Choroid plexus epithelial cell (primary cell): ENCODE data around the gene CBLN3.

Experiments
- DNase-seq: peaks from one replicate; pipeline ENCODE4 v3.0.0-alpha.2; 2010; ENCODE audit warnings: low read depth
- H3K4me3 ChIP-seq: 2 replicates; pipeline ENCODE4 v1.5.1; 2011; ENCODE audit warnings: low read depth, mild to moderate bottlenecking, control low read depth, low read length, moderate library complexity
- TF ChIP-seq, protein P1 (sequence below): conservative IDR thresholded peaks from 2 replicates; pipeline ENCODE4 v1.5.1; 2011; ENCODE audit warnings: low read depth, mild to moderate bottlenecking, control low read depth, inconsistent platforms, low read length, moderate library complexity

The CBLN3 gene

GRCh38 chr14:24415421-24416253, 13.8 kb downstream of the CBLN3 start:
- DNase-seq = no peak
- H3K4me3 ChIP-seq = no peak overlapping the region
- TF ChIP-seq, protein P1, sequence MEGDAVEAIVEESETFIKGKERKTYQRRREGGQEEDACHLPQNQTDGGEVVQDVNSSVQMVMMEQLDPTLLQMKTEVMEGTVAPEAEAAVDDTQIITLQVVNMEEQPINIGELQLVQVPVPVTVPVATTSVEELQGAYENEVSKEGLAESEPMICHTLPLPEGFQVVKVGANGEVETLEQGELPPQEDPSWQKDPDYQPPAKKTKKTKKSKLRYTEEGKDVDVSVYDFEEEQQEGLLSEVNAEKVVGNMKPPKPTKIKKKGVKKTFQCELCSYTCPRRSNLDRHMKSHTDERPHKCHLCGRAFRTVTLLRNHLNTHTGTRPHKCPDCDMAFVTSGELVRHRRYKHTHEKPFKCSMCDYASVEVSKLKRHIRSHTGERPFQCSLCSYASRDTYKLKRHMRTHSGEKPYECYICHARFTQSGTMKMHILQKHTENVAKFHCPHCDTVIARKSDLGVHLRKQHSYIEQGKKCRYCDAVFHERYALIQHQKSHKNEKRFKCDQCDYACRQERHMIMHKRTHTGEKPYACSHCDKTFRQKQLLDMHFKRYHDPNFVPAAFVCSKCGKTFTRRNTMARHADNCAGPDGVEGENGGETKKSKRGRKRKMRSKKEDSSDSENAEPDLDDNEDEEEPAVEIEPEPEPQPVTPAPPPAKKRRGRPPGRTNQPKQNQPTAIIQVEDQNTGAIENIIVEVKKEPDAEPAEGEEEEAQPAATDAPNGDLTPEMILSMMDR = no peak

DNA sequence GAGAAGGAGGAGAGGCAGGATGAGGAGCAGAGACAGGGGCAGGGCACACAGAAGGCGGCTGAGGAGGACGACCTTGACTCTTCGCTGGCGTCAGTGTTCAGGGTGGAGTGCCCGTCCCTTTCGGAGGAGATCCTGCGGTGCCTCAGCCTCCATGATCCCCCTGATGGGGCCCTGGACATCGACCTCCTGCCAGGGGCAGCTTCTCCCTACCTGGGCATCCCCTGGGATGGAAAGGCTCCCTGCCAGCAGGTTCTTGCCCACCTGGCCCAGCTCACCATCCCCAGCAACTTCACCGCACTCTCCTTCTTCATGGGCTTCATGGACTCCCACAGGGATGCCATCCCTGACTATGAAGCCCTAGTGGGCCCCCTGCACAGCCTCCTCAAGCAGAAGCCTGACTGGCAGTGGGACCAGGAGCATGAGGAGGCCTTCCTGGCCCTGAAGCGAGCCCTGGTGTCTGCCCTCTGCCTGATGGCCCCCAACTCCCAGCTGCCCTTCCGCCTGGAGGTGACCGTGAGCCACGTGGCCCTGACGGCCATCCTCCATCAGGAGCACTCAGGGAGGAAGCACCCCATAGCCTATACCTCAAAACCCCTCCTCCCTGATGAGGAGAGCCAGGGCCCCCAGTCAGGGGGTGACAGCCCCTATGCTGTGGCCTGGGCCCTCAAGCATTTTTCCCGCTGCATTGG, 14.6 kb downstream of the CBLN3 start:
- no peak overlapping the region for H3K4me3 ChIP-seq
- TF ChIP-seq, protein P1 = no peak
- DNase-seq = no peak

GRCh38 chr14:24414077-24414476, 15.4 kb downstream of the CBLN3 start:
- no peak for DNase-seq
- no peak overlapping the region for H3K4me3 ChIP-seq
- TF ChIP-seq, protein P1 = no peak

GRCh38 chr14:24411443-24412389, 17.8 kb downstream of the CBLN3 start:
- peak; percentile 85 for DNase-seq
- TF ChIP-seq, protein P1 = peak; percentile 91
- H3K4me3 ChIP-seq = no peak overlapping the region

DNA sequence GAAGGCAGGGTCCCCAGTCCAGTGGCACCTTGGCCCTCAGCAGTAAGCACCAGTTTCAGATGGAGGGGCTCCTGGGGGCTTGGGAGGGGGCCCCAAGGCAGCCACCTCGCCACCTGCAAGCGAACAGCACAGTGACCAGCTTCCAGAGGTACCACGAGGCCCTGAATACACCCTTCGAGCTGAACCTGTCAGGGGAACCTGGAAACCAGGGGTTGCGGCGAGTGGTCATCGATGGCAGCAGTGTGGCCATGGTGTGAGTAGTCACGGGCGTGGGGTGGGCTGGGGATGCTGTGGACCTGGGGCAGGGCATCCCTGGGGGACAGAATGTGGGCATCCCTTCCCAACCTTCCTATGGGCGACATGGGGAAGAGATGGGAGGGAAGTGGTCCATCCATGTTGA, 19.5 kb downstream of the CBLN3 start:
- TF ChIP-seq, protein P1 = no peak
- DNase-seq = no peak
- no peak overlapping the region for H3K4me3 ChIP-seq

- TF ChIP-seq, protein P1 = no peak
- no peak overlapping the region for H3K4me3 ChIP-seq
- no peak for DNase-seq
These were observed 20.3 kb downstream of the CBLN3 start for GRCh38 chr14:24409192-24409591.
